Measurements from ENCODE around the gene MRPL21.

Gene MRPL21

GRCh38 chr11:68903288-68904247 lies at the start of gene MRPL21, which contains the start of gene IGHMBP2:
Gene MRPL21, minus strand, starts transcription at chr11:68903832. Its CDS starts 22 bp downstream, at chr11:68903810.
Gene IGHMBP2, plus strand, starts transcription at chr11:68903891. Its CDS starts 62 bp downstream, at chr11:68903953.
- DNase-seq = peak; percentile 81

DNA sequence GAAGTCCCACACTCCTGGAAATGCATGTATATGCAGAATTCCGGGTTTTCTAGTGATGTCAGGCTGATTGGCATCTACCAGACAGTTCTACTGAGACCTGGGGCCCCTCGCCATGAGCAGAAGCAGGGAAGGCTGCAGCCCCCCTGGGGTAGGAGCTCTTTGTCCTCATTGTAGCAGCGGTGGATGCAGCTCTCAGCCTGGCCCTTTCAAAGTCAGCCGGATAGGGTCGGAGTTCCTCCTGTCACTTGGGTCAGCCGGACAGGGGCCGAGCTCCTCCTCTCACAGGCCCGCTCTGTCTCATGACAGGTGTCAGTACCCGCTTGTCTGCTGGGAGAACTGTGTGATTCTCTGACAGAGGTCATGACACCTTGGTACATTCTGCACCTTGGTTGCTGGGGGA lies 47.1 kb upstream of the MRPL21 start:
- DNase-seq = no peak

DNA sequence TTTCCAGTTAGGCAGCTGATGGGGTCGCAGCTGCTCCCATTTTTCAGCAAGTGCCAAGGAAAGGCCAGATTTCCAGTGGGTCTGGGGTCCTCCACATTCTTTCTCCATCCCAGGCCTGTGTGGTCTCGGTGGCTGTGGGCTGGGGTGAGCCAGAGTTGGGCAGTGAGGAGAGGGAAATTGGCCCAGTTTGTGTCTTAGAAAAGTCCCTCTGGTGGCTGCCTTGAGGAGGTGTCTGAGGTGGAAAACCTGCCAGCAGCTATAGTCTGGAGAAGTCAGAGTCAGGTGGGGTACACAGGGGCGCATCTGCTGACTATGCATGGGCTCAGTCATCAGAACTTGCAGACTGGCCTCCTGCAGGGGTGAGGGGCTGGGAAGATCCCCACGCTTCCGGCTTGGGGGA lies 46.6 kb upstream of the MRPL21 start:
- no peak for DNase-seq

DNA sequence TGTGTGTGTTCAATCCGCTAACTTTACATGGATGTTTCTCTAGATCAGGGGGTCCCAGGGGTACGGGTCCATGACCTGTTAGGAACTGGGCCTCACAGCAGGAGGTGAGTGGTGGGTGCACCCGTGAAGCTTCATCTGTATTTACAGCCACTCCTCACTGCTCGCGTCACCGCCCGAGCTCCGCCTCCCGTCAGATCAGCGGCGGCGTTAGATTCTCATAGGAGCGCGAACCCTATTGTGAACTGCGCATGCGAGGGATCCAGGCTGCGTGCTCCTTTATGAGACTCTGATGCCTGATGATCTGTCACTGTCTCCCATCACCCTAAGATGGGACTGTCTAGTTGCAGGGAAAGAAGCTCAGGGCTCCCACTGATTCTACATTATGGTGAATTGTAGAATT lies 45.3 kb upstream of the MRPL21 start:
- no peak for DNase-seq

- DNase-seq = no peak
Observed at GRCh38 chr11:68948496-68948895, 44.9 kb upstream of the MRPL21 start.

GRCh38 chr11:68947151-68947550 lies 43.5 kb upstream of the MRPL21 start:
- no peak for DNase-seq

DNA sequence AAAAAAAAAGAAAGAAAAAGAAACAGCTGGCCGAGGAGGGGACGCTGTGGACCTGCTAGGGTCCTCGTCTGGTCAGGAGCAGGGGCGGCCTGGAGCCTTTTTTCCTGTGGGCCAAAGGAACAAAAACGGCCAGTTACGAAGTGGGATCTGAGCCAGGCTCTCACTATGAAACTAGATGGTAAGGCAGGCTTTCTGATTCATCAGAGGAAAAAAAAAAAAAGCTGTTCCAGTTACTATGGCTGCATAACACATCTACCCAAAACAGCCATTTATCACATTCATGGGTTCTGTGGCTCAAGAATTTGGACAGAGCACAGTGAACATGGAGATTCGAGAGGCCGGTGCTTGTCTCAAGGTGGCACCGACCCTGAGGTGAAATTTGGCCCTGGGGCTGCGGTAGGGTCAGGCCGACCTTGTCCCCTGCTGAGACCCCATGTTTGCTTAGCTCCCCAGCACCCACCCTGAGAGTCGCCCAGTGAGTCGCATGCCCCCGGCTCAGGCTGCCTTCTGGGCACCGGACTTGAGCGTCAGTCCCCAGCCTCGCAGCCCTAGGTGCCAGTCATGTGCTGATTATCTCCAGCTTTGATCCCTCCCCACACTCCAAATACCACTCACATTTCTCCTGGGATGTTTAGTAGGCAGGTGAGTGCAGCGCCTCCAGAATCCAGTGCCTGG lies 42.9 kb upstream of the MRPL21 start:
- DNase-seq = no peak

GRCh38 chr11:68942751-68943271 lies 39.2 kb upstream of the MRPL21 start:
- no peak for DNase-seq

- no peak for DNase-seq
Observed at GRCh38 chr11:68942095-68942620, 38.5 kb upstream of the MRPL21 start.

DNA sequence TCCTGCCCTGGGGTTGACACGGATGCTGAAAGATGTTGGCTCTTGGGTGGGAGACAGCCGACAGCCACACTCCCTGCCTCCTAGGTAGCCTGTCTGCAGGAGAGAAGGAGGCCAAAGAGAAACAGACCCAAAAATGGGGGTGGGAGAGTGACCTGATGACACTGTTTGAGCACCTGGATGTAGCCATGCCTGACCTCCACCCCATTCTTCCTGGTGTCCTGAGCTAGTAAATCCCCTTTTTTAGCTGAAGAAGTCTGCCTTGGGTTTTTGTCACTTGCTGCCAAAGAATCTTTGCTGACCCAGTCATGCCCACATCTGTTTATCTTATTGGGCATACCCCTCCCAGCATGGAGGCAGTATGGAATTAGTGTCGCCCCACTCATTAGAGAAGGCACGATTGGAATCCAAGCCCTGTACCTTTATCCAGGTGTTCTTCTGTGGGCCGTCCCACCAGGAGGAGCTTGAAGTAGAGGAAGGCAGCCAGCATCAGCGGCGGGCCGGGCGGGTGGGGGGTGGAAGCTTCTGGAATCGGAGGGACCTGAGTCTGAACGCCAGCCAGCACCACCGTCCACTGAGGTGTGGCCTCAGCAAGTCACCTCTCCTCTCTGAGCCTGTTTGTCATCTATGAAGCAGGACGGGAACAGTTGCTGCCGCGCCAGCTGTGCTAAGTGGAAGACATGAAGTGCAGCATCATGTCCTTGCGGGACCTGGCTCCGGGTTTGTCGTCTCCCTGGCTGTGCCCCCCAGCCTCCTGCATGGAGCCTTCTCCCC lies 37.9 kb upstream of the MRPL21 start:
- no peak for DNase-seq

- no peak for DNase-seq
Observed at GRCh38 chr11:68940651-68941323, 37.2 kb upstream of the MRPL21 start.

DNA sequence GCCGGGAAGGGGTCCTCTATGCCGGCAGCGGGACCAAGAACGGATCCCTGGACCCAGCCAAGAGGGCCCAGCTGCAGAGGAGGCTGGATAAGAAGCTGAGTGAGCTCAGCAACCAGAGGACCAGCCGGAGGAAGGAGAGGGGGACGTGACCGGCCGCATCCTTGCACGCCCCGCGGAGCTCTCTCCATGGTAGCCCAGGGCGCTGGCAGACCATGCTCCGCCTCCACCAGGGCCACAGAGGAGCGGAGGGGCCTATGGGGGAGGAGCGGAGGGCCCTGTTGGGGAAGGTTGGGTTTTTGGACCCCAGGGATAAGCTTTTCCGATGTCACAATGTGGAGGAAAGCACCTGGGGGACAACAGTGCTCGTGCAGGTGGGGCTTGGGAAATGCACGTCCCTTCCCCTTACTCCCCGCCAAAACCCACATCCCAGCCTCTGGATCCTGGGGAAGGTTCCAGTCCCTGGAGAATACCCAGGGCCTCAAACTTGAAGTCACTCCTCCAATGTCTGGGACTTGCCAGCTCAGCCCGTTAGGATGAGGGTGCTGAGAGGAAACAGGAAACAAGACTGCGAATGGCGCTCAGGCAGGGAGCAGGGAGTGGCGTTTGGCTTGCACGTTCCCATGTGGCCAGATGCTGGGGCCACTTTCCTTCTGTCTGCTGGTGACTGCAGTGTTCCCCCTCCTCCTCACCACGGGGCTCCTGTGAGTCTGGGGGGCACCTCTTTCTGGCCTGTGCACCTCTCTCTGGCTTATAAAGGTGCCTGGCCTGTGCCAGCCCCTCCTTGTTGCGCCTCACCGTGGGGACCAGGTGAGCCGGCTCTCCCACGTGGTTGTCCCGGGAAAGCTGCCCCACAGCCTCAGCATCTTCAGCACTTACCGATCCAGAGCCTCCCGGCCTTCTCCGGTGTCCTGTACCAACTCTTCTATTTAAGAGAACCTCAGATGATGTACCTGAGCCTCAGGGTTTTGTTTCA lies 36.2 kb upstream of the MRPL21 start:
- no peak for DNase-seq

GRCh38 chr11:68938816-68939582 lies 35.4 kb upstream of the MRPL21 start:
- no peak for DNase-seq

DNA sequence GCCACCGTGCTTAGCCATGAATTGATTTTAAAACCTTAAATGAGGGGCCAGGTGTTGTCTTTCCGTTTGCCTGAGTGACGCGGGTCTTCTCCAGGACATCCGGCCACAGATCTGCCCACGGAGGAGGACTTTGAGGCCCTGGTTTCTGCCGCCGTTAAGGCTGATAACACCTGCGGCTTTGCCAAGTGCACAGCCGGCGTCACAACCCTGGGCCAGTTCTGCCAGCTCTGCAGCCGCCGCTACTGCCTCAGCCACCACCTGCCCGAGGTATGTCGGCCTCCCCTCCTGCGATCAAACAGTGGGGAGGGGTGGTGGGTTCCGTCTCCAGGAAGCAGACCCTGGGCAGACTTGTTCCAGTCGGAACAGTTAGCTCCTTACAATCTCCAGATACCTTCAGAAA lies 34.5 kb upstream of the MRPL21 start:
- DNase-seq = no peak

DNA sequence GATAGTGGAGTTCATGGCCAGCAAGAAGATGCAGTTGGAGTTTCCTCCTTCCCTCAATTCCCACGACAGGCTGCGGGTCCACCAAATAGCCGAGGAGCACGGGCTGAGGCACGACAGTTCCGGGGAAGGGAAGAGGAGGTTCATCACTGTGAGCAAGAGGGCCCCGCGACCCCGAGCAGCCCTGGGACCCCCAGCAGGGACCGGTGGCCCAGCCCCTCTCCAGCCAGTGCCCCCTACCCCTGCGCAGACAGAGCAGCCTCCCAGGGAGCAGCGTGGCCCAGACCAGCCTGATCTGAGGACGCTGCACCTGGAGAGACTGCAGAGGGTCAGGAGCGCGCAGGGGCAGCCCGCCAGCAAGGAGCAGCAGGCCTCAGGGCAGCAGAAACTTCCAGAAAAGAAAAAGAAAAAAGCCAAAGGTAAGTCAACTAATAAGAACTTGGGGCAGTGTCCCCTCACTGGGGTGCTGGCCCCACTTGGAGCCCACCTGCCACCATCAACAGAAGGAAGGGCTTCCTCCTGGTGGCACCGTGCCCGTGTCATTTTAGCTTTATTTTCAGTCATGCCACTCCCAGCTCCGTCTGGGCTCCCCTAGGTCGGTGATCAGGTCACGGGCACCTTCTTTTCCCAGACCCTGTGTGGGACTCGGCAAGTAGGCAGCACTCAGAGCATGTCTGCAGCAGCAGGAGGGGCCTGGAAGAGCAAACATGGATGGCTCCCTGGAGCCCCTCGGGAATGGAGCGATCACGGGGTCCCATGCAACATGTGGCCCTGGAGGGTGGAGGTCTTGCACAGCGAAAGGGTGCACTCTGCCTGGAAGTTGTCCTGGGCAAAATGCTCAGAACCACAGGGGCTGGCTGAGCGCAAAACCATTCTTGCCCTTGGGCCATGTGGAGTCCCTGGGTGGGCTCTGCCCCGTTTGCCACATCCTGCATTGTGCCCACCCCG lies 33.3 kb upstream of the MRPL21 start:
- DNase-seq = no peak

DNA sequence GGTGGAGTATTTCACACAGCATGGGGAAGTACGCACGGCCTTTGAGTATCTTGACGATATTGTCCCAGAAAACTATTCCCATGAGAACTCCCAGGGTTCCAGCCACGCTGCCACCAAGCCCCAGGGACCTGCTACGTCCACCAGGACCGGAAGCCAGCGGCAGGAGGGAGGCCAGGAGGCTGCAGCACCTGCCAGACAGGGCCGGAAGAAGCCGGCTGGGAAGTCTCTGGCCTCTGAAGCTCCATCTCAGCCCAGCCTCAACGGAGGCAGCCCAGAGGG lies 32.7 kb upstream of the MRPL21 start:
- DNase-seq = no peak

DNA sequence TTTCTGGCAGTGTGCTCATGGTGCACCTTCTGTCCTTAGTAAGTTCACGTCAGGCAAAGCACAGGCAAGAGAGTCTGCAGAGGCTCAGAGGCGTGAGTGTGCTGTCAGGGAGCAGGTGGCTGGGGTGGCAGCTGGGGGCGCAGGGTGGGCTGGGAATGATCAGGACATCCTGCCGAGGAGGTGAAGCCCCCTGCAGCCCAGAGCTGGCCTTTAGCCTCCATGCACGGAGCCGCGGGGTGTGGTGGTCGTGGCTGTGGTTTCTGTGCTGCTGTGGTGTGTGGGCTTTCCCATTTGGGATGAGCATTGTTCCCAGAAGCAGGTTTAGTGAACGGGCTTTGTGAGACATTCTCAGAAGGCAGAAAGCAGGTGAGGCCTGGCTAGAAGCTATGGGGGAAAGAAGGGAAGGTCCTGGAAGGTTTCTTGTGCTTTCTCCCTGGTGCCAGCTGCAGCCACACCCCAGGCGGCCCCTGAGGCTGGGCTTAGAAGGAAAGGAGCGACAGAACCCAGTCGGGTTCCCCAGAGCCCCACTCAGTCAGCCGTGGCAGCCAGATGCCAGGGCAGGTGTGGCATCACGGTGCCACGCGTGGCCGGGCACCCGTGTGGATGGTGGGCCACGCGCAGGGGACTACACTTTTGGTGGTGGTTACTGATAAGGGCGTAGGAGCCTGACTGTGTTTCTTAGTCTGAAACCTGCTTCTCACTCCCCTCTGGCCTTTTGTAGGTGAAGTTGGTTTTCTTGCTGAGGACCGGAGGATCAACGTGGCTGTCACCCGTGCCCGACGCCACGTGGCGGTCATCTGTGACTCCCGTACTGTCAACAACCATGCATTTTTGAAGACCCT lies 32.1 kb upstream of the MRPL21 start:
- DNase-seq = no peak

DNA sequence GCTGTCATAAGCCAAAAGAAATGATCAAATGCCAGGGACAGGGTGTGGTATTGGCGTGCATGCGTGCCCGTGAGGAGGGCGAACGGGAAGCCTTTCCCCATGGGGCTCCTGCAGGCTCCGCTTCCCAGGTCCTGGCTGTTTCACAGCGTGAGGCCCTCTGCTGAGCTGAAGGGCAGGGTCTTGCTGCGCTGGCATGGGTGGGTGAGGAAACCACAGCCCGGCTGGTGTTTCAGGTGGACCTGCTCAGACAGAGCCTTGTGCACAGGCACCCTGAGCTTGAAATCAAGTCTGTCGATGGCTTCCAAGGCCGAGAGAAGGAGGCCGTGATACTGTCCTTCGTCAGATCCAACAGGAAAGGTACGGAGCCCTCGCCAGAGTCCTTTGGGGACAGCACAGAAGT lies 31.4 kb upstream of the MRPL21 start:
- no peak for DNase-seq
